GF-D8 (cell line): ENCODE data around the gene KRT85.

Experiments
- DNase-seq: peaks from one replicate; lab custom pipeline; 2025; lab: John Stamatoyannopoulos, UW

Gene KRT85

GRCh38 chr12:52364901-52365489, 2.3 kb downstream of the KRT85 start:
- DNase-seq, result no peak

DNA sequence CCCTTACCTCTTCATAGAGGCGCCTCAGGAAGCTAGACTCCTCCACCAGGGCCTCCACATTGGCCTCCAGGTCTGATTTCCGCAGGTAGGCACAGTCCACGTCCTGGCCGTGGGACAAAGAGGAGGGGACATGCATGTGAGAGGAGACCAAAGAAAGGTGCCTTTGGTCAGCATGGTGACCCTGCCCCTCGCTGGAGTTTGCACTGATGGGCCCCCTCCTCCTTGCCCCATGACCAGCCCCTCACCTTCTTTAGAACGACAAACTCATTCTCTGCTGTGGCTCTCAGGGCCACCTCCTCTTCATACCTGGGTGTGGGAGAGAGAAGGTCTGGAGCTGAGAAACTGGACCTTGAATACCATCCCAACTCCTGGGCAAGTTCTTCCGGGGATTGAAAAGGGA, 3.2 kb downstream of the KRT85 start:
- no peak for DNase-seq

- no peak for DNase-seq
These were observed 4.1 kb downstream of the KRT85 start for GRCh38 chr12:52363111-52363679.

GRCh38 chr12:52362118-52362726, 5.1 kb downstream of the KRT85 start:
- DNase-seq, result no peak

DNA sequence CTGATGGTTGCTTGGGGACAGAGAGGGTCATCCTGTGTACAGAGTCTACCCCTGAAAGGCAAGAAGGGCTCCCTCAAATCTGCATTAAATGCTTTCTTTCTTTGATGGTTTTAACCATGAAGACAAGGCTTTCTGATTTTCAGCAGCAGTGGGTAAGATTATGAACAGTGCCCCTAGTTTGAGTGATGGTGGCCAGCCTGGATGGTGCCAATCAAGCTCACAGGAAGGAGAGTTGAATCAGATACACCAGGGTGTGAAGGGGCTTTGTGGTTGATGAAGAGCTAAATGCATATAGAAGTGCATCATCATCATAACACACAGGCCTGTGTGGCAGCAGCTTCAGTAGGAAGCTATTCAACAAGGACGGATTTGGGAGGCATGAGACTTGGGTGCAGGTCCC, 5.7 kb downstream of the KRT85 start:
- no peak for DNase-seq

DNA sequence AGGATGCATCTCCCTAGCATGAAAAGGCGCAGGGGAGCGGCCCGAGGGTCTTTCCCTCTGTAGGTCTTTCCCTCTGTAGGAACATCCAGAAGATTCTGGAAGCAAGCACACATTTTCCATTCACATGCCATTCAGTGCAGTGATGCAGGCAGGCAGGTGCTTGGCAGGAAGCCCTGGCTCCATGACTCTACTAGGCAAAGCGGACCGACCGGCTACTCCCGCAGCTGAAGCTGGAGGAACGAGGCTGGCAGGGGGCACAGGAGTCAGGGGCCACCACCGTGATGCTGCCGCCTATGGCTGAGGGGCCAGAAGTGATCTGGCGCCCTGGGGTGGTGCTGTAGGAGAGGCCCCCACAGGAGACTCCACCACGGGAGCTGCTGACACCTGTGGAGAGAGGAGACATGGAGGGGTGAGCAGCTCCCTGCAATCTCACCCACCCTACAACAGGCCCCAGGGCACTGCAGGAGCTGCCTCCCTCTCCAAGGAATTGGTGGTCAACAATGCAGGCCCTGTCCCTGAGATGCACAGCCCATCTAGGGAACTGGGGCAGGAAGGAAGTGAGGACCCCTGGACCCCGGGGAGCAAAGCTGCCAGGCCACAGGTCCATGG, 6.5 kb downstream of the KRT85 start:
- DNase-seq, result no peak

DNA sequence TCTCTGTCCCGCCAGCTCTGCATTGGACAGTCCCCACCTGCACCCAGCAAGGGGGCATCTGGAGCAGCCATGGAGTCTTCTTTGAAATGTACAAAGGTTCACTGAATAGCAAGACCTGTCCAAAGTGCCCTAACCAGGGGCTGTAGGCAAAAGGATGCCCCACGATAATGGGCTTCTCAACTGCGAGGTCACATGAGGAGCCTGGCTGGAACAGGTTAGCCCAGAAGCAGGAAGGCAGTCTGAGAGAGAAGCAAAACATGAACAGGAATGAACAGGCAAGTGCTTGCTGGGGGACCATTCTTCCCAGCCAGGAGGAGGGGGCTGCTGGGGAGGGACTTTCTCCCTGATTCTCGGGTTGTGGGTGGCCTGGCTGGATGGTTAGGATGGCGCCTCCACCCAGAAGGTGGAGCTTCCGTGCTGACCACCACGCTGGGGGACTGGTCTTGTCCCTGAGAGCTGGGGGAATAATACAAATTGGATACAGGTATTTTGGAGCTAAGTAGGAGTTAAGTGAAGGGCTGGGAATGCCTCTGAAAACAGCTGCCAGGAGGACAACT, 7.1 kb downstream of the KRT85 start:
- no peak for DNase-seq

DNA sequence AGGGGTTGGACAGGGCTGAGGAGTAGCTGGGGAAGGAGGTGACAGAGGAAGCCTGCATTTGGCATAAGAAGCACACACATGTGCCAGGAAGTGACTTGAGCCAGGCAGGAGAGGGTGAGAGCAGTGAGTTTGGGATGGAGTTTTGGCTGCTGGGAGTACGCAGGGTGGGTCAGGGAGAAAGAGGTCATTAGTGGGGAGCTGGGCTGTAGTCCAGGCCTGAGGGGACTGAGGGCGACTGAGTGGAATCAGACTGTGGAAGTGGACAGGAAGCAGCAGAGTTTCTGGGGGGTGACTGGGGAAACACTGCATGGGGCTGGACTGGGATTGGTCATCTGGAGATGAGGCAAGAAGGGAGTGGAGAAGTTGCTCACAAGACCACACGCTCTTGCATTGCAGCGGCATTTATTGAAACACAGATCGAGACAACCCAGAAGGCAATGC, 7.6 kb downstream of the KRT85 start:
- no peak for DNase-seq

- no peak for DNase-seq
These were observed 8.5 kb downstream of the KRT85 start for GRCh38 chr12:52358575-52359350.

DNA sequence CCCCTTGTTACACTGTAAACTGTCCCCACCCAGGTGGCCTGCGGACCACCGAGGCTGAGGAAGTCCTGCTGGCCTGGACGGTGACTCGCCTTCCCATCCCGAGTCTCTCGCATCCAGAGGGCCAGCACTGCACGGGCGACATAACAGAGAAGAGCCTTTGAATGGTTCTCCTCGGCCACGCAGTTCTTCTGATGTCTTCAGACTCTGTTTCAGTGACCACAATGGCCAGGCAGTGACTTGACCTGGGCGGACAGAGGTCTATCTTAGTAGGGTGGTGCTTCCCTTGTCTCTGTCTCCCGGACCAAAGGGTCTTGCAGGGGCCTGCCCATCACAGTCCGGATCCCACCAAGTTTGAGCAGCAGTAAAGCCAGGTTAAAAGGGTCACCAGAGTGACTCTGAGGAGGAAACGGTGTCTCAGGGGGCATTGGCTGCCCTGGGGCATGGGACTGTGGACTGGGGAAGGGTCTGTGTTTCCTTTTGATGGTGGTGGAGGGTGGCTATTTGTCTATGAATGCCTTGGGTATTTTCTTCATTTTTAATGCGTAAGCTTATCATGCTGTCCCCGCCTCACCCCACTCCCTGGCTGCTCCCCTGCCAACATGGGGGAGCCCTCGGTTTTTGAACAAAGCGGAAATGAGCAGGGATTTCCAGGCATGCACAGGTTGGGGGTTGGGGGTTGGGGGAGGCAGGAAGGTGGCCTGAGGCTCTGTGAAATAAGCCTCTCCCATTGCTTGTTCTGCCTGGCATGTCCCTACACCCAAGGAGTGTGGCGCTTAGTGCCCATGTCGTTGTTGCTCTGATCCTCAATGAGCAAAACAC, 10.3 kb downstream of the KRT85 start:
- no peak for DNase-seq

- no peak for DNase-seq
These were observed 11.1 kb downstream of the KRT85 start for GRCh38 chr12:52356031-52356761.

- no peak for DNase-seq
These were observed 12.1 kb downstream of the KRT85 start for GRCh38 chr12:52355176-52355575.

- no peak for DNase-seq
These were observed 13.1 kb downstream of the KRT85 start for GRCh38 chr12:52354200-52354599.

- no peak for DNase-seq
These were observed 13.5 kb downstream of the KRT85 start for GRCh38 chr12:52353766-52354165.

DNA sequence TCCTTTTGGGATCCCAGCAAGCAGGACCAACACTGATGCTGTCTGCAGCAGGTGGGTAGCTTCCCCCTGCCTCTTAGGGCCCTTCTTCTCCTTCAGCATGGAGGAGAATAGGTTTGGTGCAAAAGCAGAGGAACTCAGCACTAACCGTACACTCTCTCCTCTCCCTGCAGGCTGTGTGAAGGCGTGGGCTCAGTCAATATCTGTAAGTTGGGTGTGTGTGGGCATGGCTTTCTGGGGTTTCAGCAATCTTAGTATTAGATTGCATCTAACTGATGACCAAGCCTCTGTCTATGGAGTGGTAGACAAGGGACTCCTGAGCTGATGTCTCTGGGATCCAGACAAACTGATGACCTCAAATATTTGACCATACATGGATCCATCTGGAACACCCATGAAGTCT, 14.3 kb downstream of the KRT85 start:
- no peak for DNase-seq

DNA sequence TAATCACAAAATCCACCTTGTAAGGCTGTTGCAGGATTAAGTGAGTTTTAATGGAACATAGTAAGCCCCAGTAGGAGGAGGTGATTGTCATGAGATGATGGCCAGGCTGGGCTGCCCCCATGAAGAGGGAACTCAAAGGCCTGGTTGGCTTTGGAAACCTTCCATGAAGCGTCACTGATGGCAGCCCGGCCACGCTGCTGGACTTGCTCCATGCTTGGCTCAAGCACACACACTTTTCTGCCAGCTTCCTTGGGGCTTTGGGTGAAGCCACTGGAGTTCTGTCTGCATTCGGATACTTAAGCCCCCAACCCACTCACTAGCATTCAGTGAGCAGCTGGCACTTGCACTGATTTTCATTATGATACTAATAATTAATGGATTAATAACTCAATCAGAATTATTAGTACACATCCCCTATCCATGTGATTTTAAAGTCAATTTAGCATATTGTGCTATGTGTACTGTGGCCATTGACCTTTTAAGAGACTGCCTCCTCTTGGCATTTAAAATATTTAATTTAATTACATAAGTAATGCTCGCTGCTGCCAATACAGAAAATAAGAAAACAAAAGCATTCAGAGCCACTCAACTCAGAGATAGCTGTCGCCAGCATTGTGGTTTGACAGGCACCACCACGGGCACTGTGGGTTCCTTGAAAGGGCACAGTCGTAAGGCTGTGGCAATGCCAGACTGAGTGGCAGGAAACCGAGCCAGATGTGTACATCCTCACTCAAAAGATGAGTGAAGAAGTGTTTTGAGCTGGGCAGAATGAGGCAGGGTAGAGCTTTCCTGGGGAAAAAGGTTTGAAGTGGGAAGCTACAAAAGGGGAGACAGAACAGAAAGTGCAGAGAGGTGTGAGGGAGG, 15.9 kb downstream of the KRT85 start:
- DNase-seq, result no peak

GRCh38 chr12:52350786-52351185, 16.5 kb downstream of the KRT85 start:
- DNase-seq, result no peak

DNA sequence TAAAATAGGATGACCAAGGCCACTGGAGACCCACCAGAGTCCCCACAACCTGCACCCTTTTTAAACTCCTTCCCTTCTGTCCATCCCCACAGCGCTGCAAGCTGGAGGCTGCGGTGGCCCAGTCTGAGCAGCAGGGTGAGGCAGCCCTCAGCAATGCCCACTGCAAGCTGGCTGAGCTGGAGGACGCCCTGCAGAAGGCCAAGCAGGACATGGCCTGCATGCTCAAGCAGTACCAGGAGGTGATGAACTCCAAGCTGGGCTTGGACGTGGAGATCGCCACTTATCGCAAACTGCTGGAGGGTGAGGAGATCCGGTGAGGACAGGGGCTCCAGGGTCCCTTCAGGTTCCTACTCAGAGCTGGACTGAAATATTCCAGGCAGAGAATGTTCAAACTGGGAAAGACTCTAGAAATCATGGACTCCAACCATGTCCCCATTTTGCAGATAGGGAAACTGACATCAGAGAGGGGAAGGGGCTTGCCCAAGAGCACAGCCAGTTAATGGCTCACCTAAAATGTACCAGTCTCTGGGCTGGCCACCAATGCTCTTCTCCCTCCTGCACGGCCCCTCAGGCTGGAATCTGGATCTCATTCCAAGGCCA, 17.2 kb downstream of the KRT85 start:
- no peak for DNase-seq

- no peak for DNase-seq
These were observed 18.1 kb downstream of the KRT85 start for GRCh38 chr12:52349196-52349595.
